Calu3 (cell line): ENCODE results near the gene PEX11B. TPM values are rescaled to one million over a fixed set of nuclear protein-coding genes. Genes with fewer than 3 reads are reported as not detected.

Experiments
- BruUV-seq: library from RNA; stranded (reverse); fragments of 400-500 nt; replicated peaks from 2 replicates; lab custom pipeline; 2021; lab: Mats Ljungman, UMichigan
- CTCF ChIA-PET: fragments of 300-600 bp; sonication (Branson Sonifier 250); formaldehyde crosslinking; loops from one replicate; lab custom pipeline; 2022; ENCODE audit warnings: antibody characterized with exemption; lab: Charles Lee
- DNase-seq: peaks from one replicate; pipeline ENCODE4 v3.0.0; 2022
- H3K27ac Mint-ChIP-seq: one replicate; pipeline ENCODE4 v1.8.0; 2022; ENCODE audit warnings: mixed read lengths; ENCODE audit not compliant: unreplicated experiment
- H3K27me3 Mint-ChIP-seq: one replicate; pipeline ENCODE4 v1.8.0; 2022; ENCODE audit warnings: mixed read lengths; ENCODE audit not compliant: unreplicated experiment
- H3K36me3 Mint-ChIP-seq: one replicate; pipeline ENCODE4 v1.8.0; 2022; ENCODE audit warnings: mild to moderate bottlenecking, moderate library complexity, mixed read lengths; ENCODE audit not compliant: insufficient read depth, unreplicated experiment
- H3K4me1 Mint-ChIP-seq: one replicate; pipeline ENCODE4 v1.8.0; 2022; ENCODE audit warnings: mild to moderate bottlenecking, low read depth, mixed read lengths; ENCODE audit not compliant: unreplicated experiment
- H3K4me3 Mint-ChIP-seq: one replicate; pipeline ENCODE4 v1.8.0; 2022; ENCODE audit warnings: mild to moderate bottlenecking, low read depth, moderate library complexity, mixed read lengths; ENCODE audit not compliant: unreplicated experiment
- H3K9me3 Mint-ChIP-seq: one replicate; pipeline ENCODE4 v1.8.0; 2022; ENCODE audit warnings: low read depth, mixed read lengths; ENCODE audit not compliant: unreplicated experiment
- CTCF ChIP-seq: fragments of 200-600 bp; IDR thresholded peaks from one replicate; pipeline ENCODE4 v1.8.0; 2022; ENCODE audit warnings: antibody characterized with exemption; ENCODE audit not compliant: unreplicated experiment
- intact Hi-C: fragments of 100-400 bp; cut with micrococcal nuclease; formaldehyde crosslinking; loops from one replicate; pipeline ENCODE4 v1.10.0; 2022; ENCODE audit not compliant: unreplicated experiment
- total RNA-seq: library from RNA; stranded (reverse); gene quantifications from 2 replicates; pipeline ENCODE4 v1.2.3, GENCODE V29; 2022

Gene PEX11B
- total RNA-seq, 1 experiment from 2014 or later: 27.3 TPM

GRCh38 chr1:145944532-145944931 lies 26.0 kb upstream of the PEX11B start:
- no peak for TF ChIP-seq CTCF
- CTCF ChIA-PET: interaction anchor here (0.7 to 1.4 kb wide), 3 partner anchors 14 to 224 kb away, joined by 3 to 4 read pairs (median 4); partner anchors contain the start of gene LIX1L
- Mint-ChIP-seq H3K9me3 (no peaks in the 10 kb centered on the region), H3K4me1 (no peaks in the 10 kb centered on the region), H3K27ac (no peak overlapping the region), H3K27me3 (no peaks in the 10 kb centered on the region), H3K4me3 (no peak overlapping the region), H3K36me3 (no peaks in the 10 kb centered on the region)
- no peak for DNase-seq
- intact Hi-C loops: no loop called here
- no TSS peak for BruUV-seq

GRCh38 chr1:145942871-145943270 lies 24.4 kb upstream of the PEX11B start:
- Mint-ChIP-seq H3K9me3 (no peaks in the 10 kb centered on the region), H3K4me3 (no peak overlapping the region), H3K36me3 (no peaks in the 10 kb centered on the region), H3K4me1 (no peaks in the 10 kb centered on the region), H3K27me3 (no peaks in the 10 kb centered on the region), H3K27ac (no peak overlapping the region)
- CTCF ChIA-PET: interaction anchor here (1.9 kb wide), 1 partner anchor 16 kb away, joined by 6 read pairs; the partner anchor contains the start of gene RBM8A
- BruUV-seq: no TSS peak
- DNase-seq: no peak
- intact Hi-C loops: no loop called here
- no peak for TF ChIP-seq CTCF

- Mint-ChIP-seq H3K27me3 (no peaks in the 10 kb centered on the region), H3K4me3 (no peak overlapping the region), H3K36me3 (no peaks in the 10 kb centered on the region), H3K4me1 (no peaks in the 10 kb centered on the region), H3K27ac (no peak overlapping the region), H3K9me3 (no peaks in the 10 kb centered on the region)
- BruUV-seq: no TSS peak
- intact Hi-C loops: no loop called here
- no peak for DNase-seq
- no peak for TF ChIP-seq CTCF
- CTCF ChIA-PET: interaction anchor here (1.9 kb wide), 1 partner anchor 15 kb away, joined by 6 read pairs; the partner anchor contains the start of gene RBM8A
These were observed 23.9 kb upstream of the PEX11B start for GRCh38 chr1:145942405-145942804.

- no peak for DNase-seq
- no peaks in the 10 kb centered on the region for H3K27me3 Mint-ChIP-seq
- no peaks in the 10 kb centered on the region for H3K36me3 Mint-ChIP-seq
- no peaks in the 10 kb centered on the region for H3K9me3 Mint-ChIP-seq
- intact Hi-C loops: no loop called here
- H3K4me1 Mint-ChIP-seq: no peaks in the 10 kb centered on the region
- H3K27ac Mint-ChIP-seq: no peak overlapping the region
- CTCF ChIA-PET: interaction anchor here (2.1 kb wide), 1 partner anchor 10 kb away, joined by 5 read pairs; the partner anchor contains the start of gene RBM8A
- BruUV-seq: no TSS peak
- TF ChIP-seq CTCF: no peak
- no peak overlapping the region for H3K4me3 Mint-ChIP-seq
These were observed 18.9 kb upstream of the PEX11B start for GRCh38 chr1:145937436-145937835.
